ENCODE results near the gene EIF3F.

The EIF3F gene

DNA sequence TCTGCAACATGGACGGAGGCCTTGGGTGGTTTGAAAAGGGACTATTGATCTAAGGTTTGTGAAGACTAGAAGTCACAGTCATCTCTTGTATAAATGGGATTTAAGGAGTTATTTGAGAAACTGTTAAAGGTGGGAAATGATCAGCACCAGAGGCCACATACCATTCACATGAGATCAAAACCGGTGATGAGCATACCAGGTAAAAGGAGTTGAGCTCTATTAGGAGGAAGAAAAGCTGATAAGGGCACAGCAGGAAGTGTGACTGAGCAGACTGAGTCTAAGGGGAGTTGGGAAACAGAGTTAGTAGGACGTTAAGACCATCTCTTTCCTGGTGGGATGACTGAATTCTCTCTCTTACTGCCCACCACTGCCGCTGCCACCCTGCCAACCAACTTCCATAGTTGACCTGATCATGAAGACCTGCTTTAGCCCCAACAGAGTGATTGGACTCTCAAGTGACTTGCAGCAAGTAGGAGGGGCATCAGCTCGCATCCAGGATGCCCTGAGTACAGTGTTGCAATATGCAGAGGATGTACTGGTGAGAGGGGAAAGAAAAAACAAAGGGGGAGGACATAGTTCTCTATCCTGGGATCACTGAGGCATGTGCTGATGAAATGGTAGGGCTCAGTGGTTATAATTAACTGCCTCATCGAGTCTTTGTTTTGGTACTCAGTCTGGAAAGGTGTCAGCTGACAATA, 7.6 kb downstream of the EIF3F start:
- no peak for DNase-seq

DNA sequence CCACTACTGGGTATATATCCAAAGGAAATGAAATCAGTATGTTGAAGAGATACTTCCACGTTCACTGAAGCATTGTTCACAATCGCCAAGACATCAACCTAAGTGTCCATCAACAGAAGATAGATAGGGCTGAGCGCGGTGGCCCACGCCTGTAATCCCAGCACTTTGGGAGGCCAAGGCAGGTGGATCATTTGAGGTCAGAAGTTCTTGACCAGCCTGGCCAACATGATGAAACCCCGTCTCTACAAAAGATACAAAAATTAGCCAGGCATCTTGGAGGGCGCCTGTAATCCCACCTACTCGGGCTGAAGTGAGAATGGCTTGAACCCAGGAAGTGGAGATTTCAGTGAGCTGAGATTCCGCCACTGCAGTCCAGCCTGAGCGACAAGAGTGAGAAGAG, 12.7 kb downstream of the EIF3F start:
- DNase-seq, result no peak

DNA sequence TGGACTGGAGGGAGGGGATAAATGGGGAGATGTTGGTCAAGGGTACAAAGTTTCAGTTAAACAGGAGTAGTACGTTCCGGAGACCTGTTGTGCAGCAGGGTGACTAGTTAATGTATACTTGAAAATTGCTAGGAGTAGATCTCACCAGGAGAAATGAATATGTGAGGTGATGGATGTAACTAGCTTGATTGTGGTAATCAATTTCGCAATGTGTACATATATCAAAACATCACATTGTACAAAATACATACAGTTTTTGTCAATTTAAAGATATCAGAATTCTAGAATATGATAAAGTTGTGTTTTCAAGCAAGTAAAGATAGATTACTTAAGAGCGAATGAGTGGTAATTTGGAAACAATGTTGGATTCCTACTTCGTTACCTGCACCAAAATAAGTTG, 13.3 kb downstream of the EIF3F start:
- no peak for DNase-seq

DNA sequence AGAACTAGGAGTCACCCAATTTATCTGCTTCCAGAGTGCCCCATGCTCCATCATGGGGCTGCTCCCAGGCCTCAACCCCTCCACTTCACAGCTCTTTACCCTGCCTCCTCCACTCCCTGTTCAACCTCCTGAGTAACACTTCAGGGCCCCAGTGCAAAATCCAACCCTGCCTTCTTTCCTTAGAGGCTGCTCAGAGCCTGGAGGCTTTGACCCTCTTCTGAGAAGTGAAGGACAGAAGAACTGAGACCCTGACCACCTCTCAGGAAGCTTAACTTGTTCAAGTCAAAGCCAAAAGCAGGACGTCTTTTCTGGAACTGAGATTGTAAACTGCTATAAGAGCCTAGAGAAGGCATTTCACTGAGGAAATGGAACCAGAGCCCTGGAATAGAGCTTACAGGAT, 15.5 kb downstream of the EIF3F start:
- no peak for DNase-seq

DNA sequence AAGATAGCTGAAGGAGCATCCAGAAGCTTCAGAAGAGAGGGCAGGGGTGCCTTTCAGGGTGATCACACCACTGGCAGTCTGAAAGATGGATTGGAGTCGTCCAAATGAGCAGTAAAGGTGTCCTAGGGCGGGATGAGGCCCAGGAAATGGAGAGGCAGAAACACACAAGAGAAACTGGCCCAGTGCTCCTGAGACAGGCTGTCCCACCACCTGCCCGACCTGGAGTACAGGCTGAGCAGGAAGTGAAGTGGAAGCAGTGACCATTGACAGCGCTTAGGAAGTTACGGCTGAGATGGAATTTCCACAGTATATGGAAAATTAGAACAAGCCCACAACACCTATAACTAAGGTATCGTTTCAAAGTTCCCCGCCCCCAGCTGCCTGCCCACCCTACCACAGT, 16.1 kb downstream of the EIF3F start:
- DNase-seq, result no peak

DNA sequence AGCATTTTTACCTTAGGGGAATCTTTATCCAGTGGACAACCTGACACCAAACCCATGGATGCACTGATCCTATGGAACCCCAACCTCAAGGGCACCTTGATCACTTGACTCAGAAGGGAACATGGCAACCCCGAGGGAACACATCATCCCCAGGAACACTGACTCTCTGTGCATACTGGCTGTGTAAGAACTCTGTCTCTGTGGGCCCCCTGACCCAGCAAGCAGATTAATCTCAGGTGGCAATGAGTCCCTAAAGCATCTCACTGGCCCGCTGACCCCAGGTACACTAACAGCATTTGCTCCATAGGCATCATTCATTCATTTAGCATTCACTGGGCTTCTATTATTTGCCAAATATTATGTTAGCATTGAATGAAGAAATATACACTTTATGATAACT, 16.9 kb downstream of the EIF3F start:
- no peak for DNase-seq

DNA sequence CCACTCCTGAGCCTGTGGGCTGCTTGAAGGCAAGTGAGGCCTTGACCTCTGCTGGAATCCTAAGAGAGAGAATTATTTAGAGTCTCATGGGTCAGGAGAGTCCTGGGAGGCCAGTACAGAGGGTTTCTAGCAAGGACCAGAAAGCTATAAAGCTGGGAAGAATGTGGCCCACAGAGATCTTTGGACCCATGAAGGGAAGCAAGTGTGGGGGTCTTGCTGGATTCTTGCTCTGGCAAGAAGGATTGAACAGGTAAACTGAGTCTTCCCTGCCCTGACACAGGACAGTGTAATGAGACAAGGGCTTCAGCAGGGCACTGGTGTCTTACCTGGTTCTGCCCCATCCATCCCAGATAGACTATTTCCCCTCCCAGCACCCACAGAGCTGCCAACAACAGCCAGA, 18.4 kb downstream of the EIF3F start:
- DNase-seq, result no peak

DNA sequence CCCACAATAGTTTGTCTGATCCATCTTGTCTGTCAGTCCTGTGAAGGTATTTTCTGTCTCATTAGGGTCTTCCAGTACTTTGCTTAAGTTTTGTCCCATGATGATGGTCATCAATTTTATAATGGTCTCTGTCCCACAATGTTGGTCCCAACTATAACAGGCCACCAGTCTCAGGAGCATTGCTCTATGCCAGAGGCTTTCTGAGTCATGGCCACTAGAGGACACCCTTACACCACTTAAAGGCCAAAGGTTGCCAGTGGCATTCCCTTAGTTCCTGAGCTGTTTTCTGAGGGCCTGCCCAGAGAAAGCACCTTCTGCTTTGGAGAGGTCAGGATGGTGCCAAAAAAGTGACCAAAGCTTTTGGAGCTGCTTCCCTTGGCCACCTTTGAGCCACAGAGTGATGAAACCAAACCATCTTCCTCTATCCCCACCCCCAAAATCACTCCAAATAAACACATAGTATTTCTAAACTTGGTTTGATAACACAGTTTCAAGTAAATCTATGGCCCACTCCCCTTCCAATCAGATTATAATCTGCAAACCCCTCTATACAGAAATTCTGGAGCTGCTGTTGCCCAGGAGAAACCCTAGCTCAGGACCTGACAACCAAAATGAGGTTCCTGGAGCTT, 19.3 kb downstream of the EIF3F start:
- DNase-seq, result peak; percentile 58

DNA sequence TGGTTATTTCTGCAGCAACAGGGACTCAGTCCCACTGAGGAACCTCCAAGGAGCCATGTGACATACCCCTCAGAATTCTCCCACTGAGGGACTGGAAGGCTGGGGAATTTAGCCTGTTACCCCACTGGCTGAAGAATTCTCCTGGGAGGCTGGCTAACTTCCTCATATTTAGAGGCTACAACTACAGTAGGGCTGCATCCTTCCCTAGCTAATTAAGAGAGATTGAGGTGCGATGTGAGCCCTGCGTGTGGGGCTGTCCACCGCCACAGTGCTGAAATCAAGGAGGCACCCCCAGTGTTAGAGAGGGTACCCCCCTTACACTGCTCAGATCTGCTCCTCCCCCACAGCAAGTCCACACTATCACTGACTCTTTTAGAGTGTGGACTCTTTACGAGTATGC, 21.1 kb downstream of the EIF3F start:
- DNase-seq, result no peak

DNA sequence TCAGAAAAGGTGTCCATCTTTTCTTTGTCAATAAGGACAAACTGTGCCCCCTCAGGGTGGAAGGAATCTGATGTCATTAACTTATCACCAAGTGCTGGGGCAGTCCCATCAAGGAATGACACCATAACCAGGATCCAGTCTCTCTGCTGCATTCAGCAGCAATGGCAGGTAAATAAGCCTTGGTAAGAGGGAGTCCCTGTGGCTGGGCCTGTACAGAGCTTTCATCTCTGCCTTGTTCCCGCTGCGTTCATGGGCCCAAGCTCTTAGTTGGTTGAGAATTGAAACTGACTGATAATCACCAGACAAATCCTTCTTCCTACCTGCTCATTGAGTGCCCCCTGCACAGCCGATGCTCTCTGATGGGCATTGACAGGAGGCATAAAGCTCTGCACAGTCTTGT, 22.7 kb downstream of the EIF3F start:
- DNase-seq, result no peak

DNA sequence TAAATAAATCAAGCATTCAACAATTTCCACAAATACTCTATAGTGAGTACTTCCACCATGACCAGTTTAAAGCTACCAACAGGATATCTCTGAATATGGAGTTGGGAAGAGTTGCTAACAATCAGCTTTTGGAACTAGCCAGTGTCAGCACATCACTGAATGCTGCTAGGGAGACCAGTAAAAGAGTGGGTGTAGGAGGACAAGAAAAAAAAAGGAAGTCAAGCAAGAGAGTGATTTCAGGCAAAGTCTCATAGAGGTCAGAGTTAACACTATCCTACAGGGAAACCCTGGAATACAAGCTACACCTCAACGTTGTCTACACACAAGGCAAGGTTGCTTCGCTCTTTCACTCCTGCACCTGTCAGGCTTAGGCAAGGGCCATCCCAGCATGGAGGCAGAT, 24.2 kb downstream of the EIF3F start:
- DNase-seq, result no peak

DNA sequence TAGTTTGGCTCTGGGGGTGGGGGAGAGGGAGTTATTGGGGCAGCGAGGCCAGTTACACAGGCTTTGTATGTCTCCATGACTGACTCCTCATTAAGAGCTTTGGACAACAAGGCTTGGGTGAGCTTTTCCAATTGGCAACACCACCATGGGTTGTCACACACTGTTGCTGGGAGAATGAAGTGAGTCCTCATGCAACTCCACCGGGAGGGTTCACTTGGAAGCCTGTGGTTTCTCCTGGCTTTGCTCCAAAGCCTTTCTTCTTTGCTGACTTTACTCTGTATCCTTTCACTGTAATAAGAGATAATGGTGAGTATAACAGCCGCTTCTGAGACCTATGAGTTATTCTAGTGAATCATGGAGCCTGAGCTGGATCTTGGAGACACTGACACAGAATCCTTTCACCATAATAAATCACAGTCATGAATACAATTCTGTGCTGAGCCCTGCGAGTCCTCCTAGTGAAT, 24.9 kb downstream of the EIF3F start:
- DNase-seq, result no peak

DNA sequence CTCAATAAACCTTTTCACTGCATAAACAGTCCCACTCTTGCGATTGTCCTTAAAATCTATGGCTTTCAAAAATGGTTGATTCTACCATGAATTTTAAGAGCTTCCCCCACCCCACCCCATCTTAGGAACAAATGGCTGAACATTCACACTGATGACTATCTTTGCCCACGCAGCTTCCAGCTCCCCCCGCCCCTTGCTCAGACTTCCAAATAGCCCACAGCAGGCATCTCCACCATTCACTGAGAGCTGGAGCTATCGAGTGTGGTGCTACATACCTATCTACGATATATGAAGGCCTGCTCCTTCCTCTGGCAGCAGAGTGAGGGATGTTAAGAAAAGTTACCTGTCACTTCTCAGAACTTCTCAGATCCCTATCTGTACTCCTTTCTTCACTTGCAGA, 26.7 kb downstream of the EIF3F start:
- no peak for DNase-seq

DNA sequence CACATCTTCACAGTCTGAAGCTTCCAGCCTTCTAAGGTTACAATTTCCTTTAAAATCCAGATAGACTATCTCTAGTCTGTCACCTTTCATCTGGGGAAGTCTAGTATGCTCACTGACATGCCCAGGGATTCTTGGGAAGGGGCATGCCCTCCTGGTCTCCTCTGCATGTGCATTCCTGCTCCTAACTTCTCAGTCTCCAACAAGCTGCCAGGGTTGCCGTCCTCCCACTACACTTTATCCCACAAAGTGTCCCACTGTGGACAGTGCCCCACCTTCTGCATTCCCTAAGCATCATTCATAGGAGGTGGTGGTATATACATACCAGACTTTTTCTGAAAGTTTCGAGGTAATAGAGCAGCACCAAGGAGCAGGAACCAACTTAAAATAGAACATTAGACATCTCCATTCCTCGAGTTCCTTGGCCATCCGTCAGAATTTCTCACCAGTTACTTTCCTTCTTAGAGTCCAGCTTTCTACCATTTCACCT, 28.7 kb downstream of the EIF3F start:
- DNase-seq, result no peak

DNA sequence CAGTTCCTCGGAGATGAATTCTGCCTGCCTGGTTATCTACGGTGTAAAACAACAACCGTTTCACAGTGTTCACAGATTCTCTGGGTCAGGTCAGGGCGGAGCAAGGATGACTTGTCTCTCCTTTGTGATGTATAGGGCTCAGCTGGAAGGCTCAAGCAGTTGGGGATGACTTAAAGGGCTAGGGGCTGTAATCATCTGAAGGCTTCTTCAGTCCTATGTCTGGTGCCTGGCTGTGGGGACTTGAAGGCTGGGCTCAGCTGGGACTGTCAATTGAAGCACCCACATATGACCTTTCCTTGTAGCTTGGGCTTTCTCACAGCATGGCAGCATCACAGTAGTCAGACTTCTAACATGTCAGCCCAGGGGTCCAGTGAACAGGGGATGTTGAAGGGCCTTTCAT, 29.3 kb downstream of the EIF3F start:
- DNase-seq, result no peak

DNA sequence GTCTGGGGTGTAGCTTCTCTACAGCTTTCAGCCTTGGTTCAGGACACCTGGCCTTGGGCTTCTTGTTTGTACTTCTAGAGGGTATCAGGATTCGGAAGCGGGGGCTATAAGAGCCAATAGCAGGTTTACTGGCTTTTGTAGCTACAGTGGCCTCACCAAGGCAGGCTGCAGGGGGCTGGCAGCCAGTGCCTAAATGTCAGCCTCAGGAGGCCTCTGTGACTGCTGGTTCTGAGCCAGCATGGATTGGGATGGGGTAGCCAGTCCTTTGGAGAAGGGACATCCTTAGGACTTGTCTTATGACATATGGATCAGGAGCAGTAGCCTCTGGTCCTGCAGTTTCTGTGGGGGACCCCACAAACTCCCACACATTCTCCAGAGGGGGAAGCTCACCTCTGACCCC, 29.9 kb downstream of the EIF3F start:
- no peak for DNase-seq

DNA sequence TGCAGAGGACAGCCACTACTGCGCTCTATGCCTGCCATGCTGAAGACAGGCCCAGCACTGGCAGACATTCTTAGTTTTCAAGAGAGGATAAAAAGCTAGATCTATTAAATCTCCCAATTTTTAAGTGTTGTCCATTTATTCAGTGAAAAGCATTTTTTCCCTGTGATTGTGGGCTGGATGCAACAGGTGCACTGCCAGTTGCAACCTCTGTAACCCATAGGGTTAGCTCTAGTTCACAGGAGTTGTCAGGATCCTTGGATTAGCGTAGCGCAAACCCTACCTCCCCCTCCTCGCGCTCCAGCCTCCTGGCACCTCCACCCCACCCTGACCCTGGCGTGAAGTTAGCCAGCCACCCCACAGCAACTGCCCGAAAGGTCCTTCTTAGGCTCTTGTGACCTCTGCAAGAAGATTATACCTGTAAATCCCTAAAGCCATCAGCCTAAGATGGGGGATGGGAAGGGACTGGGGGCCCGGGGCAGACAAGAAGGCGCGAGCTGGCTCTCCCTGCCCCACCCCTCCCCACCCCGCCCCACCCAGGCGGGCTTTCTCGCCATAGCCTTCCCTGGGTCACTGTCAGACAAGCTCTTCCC, 30.9 kb downstream of the EIF3F start:
- no peak for DNase-seq

DNA sequence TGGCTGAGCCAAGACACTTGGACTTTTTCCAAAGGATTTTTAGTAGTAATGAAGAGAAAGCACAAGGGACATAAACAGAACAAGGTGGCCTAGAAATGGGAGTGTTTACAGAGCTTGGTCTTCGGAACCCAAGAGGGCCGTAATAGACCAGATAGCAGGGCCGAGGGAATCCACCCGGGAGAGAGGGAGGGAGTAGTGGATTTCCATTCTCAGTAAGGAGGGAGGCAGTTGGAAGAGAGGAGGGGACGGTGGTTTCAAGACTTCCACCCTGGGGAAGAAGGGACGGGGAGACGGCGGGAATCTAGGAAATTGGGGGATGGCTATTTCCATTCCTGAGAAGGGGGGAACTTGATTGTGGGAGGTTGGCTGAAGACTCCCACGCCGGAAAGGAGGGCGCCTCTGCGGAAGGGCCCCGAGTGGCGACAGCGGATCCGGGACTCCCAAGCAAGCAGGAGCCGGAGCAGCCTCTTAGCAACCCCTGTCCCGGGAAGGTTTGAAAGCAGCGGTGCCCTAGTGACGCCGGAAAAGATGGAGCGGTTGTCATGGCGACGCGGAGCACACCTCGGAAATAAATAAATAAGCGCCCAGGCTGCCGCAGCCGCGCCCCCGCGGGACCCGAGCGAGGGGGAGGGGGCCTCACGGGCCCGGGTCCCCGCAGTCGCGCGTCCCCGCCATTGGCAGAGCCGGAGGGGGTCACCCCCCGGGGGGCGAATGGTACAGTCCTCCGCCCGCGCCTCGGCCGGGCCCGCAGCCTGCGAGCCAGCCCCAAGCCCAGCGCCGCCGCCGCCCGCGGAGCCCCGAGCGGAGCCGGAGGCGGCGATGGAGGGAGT, 31.6 kb downstream of the EIF3F start:
- DNase-seq, result peak; percentile 63

DNA sequence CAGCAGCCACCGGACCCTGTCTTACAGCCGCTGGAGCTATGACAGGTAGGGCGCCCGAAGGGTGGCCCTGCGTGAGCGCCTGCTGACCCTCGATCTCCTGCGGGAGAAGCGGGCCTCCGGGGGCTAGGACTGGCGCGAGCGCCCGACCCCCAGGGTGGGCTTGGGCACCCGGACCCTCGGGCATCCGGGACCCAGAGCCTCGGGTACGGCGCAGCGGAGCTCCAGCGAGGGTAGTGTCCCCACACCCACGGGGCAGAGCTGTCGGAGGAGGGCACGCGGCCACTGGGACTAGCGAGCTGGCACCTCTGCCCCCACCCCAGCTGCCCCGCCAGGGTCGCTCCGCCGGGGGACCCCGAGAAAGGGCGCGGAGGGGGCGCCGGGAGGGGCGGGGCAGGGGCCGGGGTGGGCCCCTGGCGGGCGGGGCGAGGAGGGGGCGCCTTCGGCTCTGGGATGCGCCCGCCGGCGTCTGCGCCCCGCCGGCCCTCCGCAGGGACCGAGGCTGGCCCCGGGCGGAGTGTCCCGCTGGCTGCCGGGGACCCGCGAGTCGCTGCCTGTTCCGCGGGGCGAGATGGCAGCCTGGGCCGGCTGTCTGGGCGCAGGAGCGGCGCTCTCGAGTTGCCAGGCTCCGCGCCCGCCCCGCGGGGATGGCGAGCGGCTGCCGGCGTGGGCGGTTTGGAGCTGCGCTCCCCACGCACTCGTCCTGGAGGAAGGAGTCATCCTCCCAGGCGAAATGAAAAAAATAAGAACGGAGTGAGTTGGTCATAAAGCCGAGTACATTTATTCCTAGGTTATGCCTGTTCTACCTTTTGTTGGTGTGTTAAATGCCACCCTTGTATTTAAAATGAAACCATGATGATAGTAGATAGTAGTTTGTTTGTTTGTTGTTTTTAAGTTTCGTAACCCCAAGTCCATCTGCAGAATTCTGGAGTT, 32.4 kb downstream of the EIF3F start:
- DNase-seq, result peak; percentile 37

DNA sequence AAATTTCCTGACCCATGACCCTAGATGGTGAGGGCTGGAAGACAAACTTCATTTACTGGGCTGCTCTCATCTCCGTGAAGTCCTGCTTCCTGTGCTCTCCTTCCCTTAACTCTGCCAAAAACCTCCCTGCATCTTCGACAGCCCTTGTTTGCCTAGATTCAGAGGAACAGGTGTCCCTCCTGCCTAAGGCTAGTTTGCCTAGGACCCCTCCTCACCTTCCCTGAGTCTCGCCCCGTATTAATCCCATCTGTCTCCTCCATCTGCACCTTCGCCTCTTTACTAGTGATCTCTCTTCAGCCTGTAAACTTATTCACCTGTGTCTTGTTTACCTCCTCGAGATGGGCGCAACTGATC, 33.1 kb downstream of the EIF3F start:
- no peak for DNase-seq

DNA sequence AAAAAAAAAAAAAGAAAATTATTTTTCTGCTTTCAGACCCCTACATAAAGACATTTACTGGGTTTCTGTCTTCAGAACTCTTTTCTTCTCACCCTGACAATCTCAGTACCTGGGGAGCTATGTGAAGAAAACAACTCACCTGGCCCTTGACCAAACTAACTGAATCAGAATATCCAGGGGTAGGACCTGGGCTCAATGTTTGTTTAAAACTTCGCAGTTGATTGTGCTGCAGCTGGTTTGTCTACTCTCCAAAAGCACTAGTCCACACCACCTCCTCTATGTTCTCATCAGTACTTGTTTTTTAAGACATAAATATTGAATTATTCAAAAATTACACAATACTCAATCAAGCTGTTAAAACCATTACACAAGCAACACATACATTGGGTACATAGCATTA, 34.8 kb downstream of the EIF3F start:
- DNase-seq, result no peak

DNA sequence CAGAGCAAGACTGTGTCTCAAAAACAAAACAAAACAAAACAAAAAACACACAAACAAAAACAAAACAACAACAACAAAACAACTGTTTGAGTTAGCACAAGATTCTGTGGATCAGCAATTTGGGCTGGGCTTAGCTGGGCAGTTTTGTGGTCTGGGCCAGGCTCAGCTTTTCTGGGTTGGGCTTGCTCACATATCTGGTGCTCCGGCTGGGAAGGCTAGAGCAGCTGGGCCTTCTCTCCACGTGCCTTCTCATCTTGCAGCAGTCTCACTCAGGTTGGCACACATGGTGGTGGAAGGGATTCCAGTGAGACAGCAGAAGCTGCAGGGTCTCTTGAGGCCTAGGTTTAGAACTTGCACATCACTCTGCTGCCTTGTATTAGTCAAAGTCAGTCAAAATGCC, 35.7 kb downstream of the EIF3F start:
- DNase-seq, result no peak

All from stimulated activated CD4-positive, alpha-beta T cell treated with anti-CD3 and anti-CD28 coated beads, Interleukin-4, amount 100 ng/mL, for 24 hours (primary cell).